ENCODE measurements around the gene CCNC. TPM values are rescaled to one million over a fixed set of nuclear protein-coding genes. Genes with fewer than 3 reads are reported as not detected.

The CCNC gene
- polyA plus RNA-seq, 1 donor from 2014 or later, result 111 TPM

- Histone ChIP-seq H3K27ac (ENCODE audit: low read length) (no peak overlapping the region), H3K36me3 (ENCODE audit: insufficient read depth, low read length) (no peaks in the 10 kb centered on the region), H3F3A (ENCODE audit: insufficient read depth, low read length, poor library complexity, severe bottlenecking) (no peaks in the 10 kb centered on the region), H3K9ac (ENCODE audit: low read length) (no peak overlapping the region), H3K27me3 (ENCODE audit: insufficient read depth, low read depth, low read length) (peaks cover 100% of the 10 kb centered on the region), H3K79me2 (replicated peaks; ENCODE audit: insufficient read depth, low read length) (no peaks in the 10 kb centered on the region), H4K20me1 (ENCODE audit: insufficient read depth) (no peaks in the 10 kb centered on the region), H3K9me3 (ENCODE audit: low read length) (no peaks in the 10 kb centered on the region), H3K4me3 (ENCODE audit: low read length) (no peak overlapping the region), H2AFZ (ENCODE audit: low read depth, low read length) (no peak overlapping the region), H3K9me2 (ENCODE audit: insufficient read depth, low read length) (no peaks in the 10 kb centered on the region), H3K4me2 (ENCODE audit: low read length) (no peak overlapping the region)
- TF ChIP-seq TAF1 (IDR thresholded peaks at IDR 0.05; ENCODE audit: low read depth) (no peak), EZH2 (IDR thresholded peaks at IDR 0.05; ENCODE audit: borderline replicate concordance, insufficient read depth, low read length, poor library complexity, severe bottlenecking) (no peak), RAD21 (conservative IDR thresholded peaks at IDR 0.05) (no peak), EP300 (conservative IDR thresholded peaks at IDR 0.05; ENCODE audit: poor library complexity, severe bottlenecking) (no peak)
- TF ChIP-seq, protein P1, sequence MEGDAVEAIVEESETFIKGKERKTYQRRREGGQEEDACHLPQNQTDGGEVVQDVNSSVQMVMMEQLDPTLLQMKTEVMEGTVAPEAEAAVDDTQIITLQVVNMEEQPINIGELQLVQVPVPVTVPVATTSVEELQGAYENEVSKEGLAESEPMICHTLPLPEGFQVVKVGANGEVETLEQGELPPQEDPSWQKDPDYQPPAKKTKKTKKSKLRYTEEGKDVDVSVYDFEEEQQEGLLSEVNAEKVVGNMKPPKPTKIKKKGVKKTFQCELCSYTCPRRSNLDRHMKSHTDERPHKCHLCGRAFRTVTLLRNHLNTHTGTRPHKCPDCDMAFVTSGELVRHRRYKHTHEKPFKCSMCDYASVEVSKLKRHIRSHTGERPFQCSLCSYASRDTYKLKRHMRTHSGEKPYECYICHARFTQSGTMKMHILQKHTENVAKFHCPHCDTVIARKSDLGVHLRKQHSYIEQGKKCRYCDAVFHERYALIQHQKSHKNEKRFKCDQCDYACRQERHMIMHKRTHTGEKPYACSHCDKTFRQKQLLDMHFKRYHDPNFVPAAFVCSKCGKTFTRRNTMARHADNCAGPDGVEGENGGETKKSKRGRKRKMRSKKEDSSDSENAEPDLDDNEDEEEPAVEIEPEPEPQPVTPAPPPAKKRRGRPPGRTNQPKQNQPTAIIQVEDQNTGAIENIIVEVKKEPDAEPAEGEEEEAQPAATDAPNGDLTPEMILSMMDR (IDR thresholded peaks at IDR 0.05; ENCODE audit: poor library complexity, severe bottlenecking), result no peak
Observed at GRCh38 chr6:99609905-99610489, 41.5 kb upstream of the CCNC start.

DNA sequence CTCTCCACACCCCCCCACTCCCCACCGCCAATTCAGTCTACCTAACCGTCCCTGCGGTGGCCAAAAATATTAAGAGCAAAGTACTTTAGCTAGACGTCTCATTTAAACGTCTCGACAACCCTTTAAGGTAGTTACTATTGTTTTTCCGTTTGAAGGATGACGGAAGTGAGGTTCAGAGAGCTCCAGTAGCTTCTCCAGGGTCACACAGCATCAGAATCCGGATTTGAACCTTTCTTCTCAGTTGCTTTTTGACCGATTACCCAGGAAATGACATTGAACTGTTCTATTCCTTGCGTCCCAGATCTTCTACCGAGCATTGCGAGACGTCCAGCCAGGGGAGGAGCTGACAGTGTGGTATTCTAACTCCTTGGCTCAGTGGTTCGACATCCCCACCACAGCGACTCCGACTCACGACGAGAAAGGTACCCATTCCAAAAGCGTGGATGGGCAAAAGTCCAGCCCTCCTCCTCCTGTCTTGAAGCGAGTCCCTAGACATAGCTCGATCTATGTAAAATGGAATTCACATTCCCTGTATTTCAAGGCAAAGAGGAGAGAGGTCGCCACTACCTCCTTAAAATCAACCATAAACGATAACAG, 40.5 kb upstream of the CCNC start:
- Histone ChIP-seq H3K9me3 (ENCODE audit: low read length) (no peaks in the 10 kb centered on the region), H3K27me3 (ENCODE audit: insufficient read depth, low read depth, low read length) (peaks cover 100% of the 10 kb centered on the region), H3K36me3 (ENCODE audit: insufficient read depth, low read length) (no peaks in the 10 kb centered on the region), H3K4me2 (ENCODE audit: low read length) (no peak overlapping the region), H3K9me2 (ENCODE audit: insufficient read depth, low read length) (no peaks in the 10 kb centered on the region), H3K9ac (ENCODE audit: low read length) (no peak overlapping the region), H3K4me3 (ENCODE audit: low read length) (no peak overlapping the region), H4K20me1 (ENCODE audit: insufficient read depth) (no peaks in the 10 kb centered on the region), H3K79me2 (replicated peaks; ENCODE audit: insufficient read depth, low read length) (no peaks in the 10 kb centered on the region), H2AFZ (ENCODE audit: low read depth, low read length) (no peak overlapping the region), H3F3A (ENCODE audit: insufficient read depth, low read length, poor library complexity, severe bottlenecking) (no peaks in the 10 kb centered on the region), H3K27ac (ENCODE audit: low read length) (no peak overlapping the region)
- no peak for TF ChIP-seq SMC3 (conservative IDR thresholded peaks at IDR 0.05; ENCODE audit: poor library complexity)
- TF ChIP-seq POLR2AphosphoS5 (IDR thresholded peaks at IDR 0.05), result no peak
- no peak for TF ChIP-seq RAD21 (conservative IDR thresholded peaks at IDR 0.05)
- TF ChIP-seq, protein P2, sequence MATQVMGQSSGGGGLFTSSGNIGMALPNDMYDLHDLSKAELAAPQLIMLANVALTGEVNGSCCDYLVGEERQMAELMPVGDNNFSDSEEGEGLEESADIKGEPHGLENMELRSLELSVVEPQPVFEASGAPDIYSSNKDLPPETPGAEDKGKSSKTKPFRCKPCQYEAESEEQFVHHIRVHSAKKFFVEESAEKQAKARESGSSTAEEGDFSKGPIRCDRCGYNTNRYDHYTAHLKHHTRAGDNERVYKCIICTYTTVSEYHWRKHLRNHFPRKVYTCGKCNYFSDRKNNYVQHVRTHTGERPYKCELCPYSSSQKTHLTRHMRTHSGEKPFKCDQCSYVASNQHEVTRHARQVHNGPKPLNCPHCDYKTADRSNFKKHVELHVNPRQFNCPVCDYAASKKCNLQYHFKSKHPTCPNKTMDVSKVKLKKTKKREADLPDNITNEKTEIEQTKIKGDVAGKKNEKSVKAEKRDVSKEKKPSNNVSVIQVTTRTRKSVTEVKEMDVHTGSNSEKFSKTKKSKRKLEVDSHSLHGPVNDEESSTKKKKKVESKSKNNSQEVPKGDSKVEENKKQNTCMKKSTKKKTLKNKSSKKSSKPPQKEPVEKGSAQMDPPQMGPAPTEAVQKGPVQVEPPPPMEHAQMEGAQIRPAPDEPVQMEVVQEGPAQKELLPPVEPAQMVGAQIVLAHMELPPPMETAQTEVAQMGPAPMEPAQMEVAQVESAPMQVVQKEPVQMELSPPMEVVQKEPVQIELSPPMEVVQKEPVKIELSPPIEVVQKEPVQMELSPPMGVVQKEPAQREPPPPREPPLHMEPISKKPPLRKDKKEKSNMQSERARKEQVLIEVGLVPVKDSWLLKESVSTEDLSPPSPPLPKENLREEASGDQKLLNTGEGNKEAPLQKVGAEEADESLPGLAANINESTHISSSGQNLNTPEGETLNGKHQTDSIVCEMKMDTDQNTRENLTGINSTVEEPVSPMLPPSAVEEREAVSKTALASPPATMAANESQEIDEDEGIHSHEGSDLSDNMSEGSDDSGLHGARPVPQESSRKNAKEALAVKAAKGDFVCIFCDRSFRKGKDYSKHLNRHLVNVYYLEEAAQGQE (IDR thresholded peaks at IDR 0.05; ENCODE audit: borderline replicate concordance), result no peak
- TF ChIP-seq EZH2 (IDR thresholded peaks at IDR 0.05; ENCODE audit: borderline replicate concordance, insufficient read depth, low read length, poor library complexity, severe bottlenecking), result no peak
- TF ChIP-seq, protein P1 (IDR thresholded peaks at IDR 0.05; ENCODE audit: poor library complexity, severe bottlenecking), result no peak
- TF ChIP-seq MXI1 (conservative IDR thresholded peaks at IDR 0.05; ENCODE audit: poor library complexity, severe bottlenecking), result no peak
- TF ChIP-seq TAF1 (IDR thresholded peaks at IDR 0.05; ENCODE audit: low read depth), result no peak
- no peak for TF ChIP-seq EP300 (conservative IDR thresholded peaks at IDR 0.05; ENCODE audit: poor library complexity, severe bottlenecking)

All from neural cell (in vitro differentiated cells).